Measurements from ENCODE around the gene FRS2.

GRCh38 chr12:69511016-69511415 is 40.8 kb downstream of the FRS2 start:
- TF ChIP-seq CTCF (IDR thresholded peaks at IDR 0.05) (no peak), POLR2A (IDR thresholded peaks at IDR 0.05) (no peak)
